ENCODE data around the gene BABAM2. TPM values are rescaled to one million over a fixed set of nuclear protein-coding genes. Genes with fewer than 3 reads are reported as not detected.

Gene BABAM2
- total RNA-seq, 1 donor: 42.0 TPM

DNA sequence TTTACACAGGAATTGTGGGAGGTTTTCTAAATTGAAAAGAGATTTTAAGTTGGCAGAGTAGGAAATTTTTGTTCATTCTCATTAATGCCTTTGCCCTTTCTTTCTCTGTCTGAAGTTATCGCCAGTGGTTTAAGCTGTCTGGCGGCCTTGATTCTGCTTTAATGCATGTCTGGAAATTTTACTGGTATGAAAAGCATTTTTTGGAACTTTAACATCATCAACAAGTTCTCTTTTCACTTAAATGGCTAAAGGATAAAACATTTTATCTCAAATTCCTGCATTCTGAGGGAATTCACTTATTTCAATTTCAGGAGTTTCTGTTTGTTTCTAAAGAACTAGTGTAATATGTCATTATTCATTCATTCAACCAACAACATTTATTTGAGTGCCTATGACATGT lies 268.3 kb downstream of the BABAM2 start:
- Histone ChIP-seq H3K4me2 (ENCODE audit: insufficient read depth, low read length) (no peak overlapping the region), H3K9me3 (ENCODE audit: low read depth, low read length) (peaks cover 2% of the 10 kb centered on the region)
- DNase-seq (ENCODE audit: insufficient read length, low spot score, missing footprints): no peak

DNA sequence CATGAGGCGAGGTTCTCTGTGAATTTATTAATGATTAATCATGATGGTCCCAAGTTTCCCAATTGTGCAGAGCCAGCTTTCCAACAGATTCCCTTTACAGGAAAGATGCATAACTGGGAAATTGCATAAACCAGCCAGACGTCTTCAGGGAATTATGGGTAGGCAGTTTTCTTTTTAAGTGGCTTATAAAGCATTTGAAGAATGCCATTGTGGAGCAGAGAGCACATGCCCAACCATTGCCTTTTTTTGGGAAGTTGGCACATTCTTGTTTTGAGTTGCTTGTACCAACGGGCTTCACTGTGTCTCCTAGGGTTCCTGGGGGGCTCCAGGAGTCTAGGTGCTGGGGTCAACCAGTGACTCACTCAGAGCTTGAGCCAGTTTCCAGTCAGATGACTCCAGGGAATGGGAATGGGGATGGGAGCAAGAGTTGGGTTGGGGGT lies 270.5 kb downstream of the BABAM2 start:
- no peaks in the 10 kb centered on the region for H4K20me1 ChIP-seq (ENCODE audit: insufficient read depth, low read length)
- H2AFZ ChIP-seq (ENCODE audit: low read length): peak overlapping the region; percentile 45
- H3K27ac ChIP-seq (ENCODE audit: low read depth, low read length): peak overlapping the region; percentile 68
- no peaks in the 10 kb centered on the region for H3K79me2 ChIP-seq (ENCODE audit: insufficient read depth, low read length)
- no peak overlapping the region for H3K4me3 ChIP-seq (ENCODE audit: insufficient read depth, low read length)
- peaks cover 18% of the 10 kb centered on the region for H3K4me1 ChIP-seq (ENCODE audit: insufficient read depth, low read length)
- DNase-seq (ENCODE audit: insufficient read length, low spot score, missing footprints): no peak
- TF ChIP-seq, protein P1, sequence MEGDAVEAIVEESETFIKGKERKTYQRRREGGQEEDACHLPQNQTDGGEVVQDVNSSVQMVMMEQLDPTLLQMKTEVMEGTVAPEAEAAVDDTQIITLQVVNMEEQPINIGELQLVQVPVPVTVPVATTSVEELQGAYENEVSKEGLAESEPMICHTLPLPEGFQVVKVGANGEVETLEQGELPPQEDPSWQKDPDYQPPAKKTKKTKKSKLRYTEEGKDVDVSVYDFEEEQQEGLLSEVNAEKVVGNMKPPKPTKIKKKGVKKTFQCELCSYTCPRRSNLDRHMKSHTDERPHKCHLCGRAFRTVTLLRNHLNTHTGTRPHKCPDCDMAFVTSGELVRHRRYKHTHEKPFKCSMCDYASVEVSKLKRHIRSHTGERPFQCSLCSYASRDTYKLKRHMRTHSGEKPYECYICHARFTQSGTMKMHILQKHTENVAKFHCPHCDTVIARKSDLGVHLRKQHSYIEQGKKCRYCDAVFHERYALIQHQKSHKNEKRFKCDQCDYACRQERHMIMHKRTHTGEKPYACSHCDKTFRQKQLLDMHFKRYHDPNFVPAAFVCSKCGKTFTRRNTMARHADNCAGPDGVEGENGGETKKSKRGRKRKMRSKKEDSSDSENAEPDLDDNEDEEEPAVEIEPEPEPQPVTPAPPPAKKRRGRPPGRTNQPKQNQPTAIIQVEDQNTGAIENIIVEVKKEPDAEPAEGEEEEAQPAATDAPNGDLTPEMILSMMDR (IDR thresholded peaks at IDR 0.05; ENCODE audit: extremely low read depth, low read depth, low read length): no peak
- no peaks in the 10 kb centered on the region for H3K9me3 ChIP-seq (ENCODE audit: low read depth, low read length)
- H3K27me3 ChIP-seq (ENCODE audit: insufficient read depth, low read length): no peaks in the 10 kb centered on the region
- H3K36me3 ChIP-seq (ENCODE audit: insufficient read depth, low read length): no peaks in the 10 kb centered on the region
- no peak overlapping the region for H3K4me2 ChIP-seq (ENCODE audit: insufficient read depth, low read length)

More for the DNA sequence above, 268.3 kb downstream of the BABAM2 start:
- Histone ChIP-seq H3K27ac (ENCODE audit: low read depth, low read length) (no peak overlapping the region), H4K20me1 (ENCODE audit: insufficient read depth, low read length) (no peaks in the 10 kb centered on the region), H3K4me3 (ENCODE audit: insufficient read depth, low read length) (no peak overlapping the region), H3K79me2 (ENCODE audit: insufficient read depth, low read length) (no peaks in the 10 kb centered on the region), H3K36me3 (ENCODE audit: insufficient read depth, low read length) (no peaks in the 10 kb centered on the region), H3K4me1 (ENCODE audit: insufficient read depth, low read length) (peaks cover 19% of the 10 kb centered on the region), H2AFZ (ENCODE audit: low read length) (no peak overlapping the region), H3K27me3 (ENCODE audit: insufficient read depth, low read length) (no peaks in the 10 kb centered on the region)
- TF ChIP-seq, protein P1 (IDR thresholded peaks at IDR 0.05; ENCODE audit: extremely low read depth, low read depth, low read length): no peak

DNA sequence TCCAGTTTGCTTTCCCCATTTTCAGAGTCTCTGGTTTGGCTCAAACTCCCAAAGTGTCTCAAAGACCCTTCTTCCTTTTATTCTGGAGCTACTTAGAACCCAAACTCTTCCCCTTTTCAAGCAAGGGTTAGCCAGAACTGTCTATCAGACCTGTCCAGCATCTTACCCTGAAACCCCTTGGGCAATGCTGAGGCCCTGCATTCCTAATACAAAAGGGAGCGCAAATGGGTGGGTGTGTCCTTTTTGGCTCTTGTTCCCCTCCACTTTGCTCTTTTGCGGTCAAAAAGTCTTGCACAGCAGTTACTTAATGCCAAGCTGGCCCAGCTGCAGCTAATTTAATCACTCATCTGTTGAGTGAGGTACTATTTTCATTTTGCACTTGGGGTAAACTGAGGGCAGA lies 270.9 kb downstream of the BABAM2 start:
- Histone ChIP-seq H2AFZ (ENCODE audit: low read length) (no peak overlapping the region), H3K4me1 (ENCODE audit: insufficient read depth, low read length) (peaks cover 20% of the 10 kb centered on the region), H3K79me2 (ENCODE audit: insufficient read depth, low read length) (no peaks in the 10 kb centered on the region), H3K4me3 (ENCODE audit: insufficient read depth, low read length) (no peak overlapping the region), H3K4me2 (ENCODE audit: insufficient read depth, low read length) (no peak overlapping the region), H3K9me3 (ENCODE audit: low read depth, low read length) (no peaks in the 10 kb centered on the region), H3K36me3 (ENCODE audit: insufficient read depth, low read length) (no peaks in the 10 kb centered on the region), H3K27ac (ENCODE audit: low read depth, low read length) (peak overlapping the region; percentile 68), H4K20me1 (ENCODE audit: insufficient read depth, low read length) (no peaks in the 10 kb centered on the region), H3K27me3 (ENCODE audit: insufficient read depth, low read length) (no peaks in the 10 kb centered on the region)
- DNase-seq (ENCODE audit: insufficient read length, low spot score, missing footprints): no peak
- TF ChIP-seq, protein P1 (IDR thresholded peaks at IDR 0.05; ENCODE audit: extremely low read depth, low read depth, low read length): no peak

DNA sequence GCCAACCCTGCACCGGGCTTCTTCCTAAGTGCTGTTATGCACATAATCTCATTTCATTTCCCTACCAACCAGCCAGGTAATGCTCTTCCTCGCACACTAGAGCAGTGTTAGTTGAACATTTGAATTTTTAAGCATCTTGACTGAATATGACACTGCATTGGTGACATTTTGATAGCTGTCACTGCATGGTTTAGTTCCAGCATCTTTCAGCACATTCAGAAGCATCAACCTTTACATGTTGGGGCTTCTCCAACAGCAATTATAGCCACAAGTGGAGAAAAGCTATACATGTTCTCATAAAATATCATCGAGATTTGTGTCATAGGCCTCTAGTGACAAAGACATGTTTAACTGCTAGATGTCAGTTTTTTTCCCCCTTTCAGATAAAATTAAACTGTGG lies 272.0 kb downstream of the BABAM2 start:
- Histone ChIP-seq H3K4me1 (ENCODE audit: insufficient read depth, low read length) (peaks cover 26% of the 10 kb centered on the region), H3K4me2 (ENCODE audit: insufficient read depth, low read length) (no peak overlapping the region), H4K20me1 (ENCODE audit: insufficient read depth, low read length) (no peaks in the 10 kb centered on the region), H3K27me3 (ENCODE audit: insufficient read depth, low read length) (no peaks in the 10 kb centered on the region), H2AFZ (ENCODE audit: low read length) (no peak overlapping the region), H3K4me3 (ENCODE audit: insufficient read depth, low read length) (no peak overlapping the region), H3K36me3 (ENCODE audit: insufficient read depth, low read length) (no peaks in the 10 kb centered on the region), H3K9me3 (ENCODE audit: low read depth, low read length) (no peaks in the 10 kb centered on the region), H3K79me2 (ENCODE audit: insufficient read depth, low read length) (no peaks in the 10 kb centered on the region), H3K27ac (ENCODE audit: low read depth, low read length) (no peak overlapping the region)
- no peak for DNase-seq (ENCODE audit: insufficient read length, low spot score, missing footprints)
- TF ChIP-seq, protein P1 (IDR thresholded peaks at IDR 0.05; ENCODE audit: extremely low read depth, low read depth, low read length): no peak

All from osteoblast (primary cell).